HCT116 (cell line): ENCODE results near the gene ETS2. TPM values are rescaled to one million over a fixed set of nuclear protein-coding genes. Genes with fewer than 3 reads are reported as not detected.

Experiments used
- ATAC-seq: fragments of 200-7000 bp; cut with Tn5 transposase; 2 replicates; pipeline ENCODE4 v1.9.1; 2020; ENCODE audit warnings: mild to moderate bottlenecking, moderate library complexity
- BruUV-seq: library from RNA; stranded (reverse); fragments of 400-500 nt; replicated peaks from 2 replicates; lab custom pipeline; 2021; lab: Mats Ljungman, UMichigan
- CTCF ChIA-PET: fragments of 300-600 bp; sonication (Branson Sonifier 250); formaldehyde crosslinking; loops from one replicate; lab custom pipeline; 2021; ENCODE audit warnings: antibody characterized with exemption; lab: Charles Lee
- POLR2A ChIA-PET: fragments of 300-600, 350-600 bp; sonication (Branson Sonifier 250); formaldehyde crosslinking; loops from one replicate; lab custom pipeline; 2021; ENCODE audit warnings: antibody characterized with exemption; lab: Charles Lee
- RAD21 ChIA-PET, 2 experiments: fragments of 300-600 bp; sonication (Branson Sonifier 250); formaldehyde crosslinking; loops; one replicate each; lab custom pipeline; 2023; ENCODE audit warnings: low total read pairs in 2 of 2; ENCODE audit not compliant: uncharacterized antibody in 2 of 2, unreplicated experiment in 2 of 2, low non-redundant PET in 1 of 2; lab: Charles Lee
- DNase-seq: peaks from one replicate; pipeline ENCODE4 v3.0.0-alpha.2; 2010; ENCODE audit warnings: low read depth, low spot score
- H2AFZ ChIP-seq: fragments of 200-600 bp; shearing (Covaris generic), sonication (generic); 2 replicates; pipeline ENCODE4 v1.6.1; 2017; ENCODE audit warnings: low read depth, mixed run types, mixed read lengths, antibody characterized with exemption, low read length; ENCODE audit not compliant: poor library complexity, severe bottlenecking
- H3K27ac ChIP-seq: 2 replicates; pipeline ENCODE4 v1.5.1; 2012; ENCODE audit warnings: low read depth, low read length
- H3K27me3 ChIP-seq: fragments of 200-600 bp; sonication (generic); 2 replicates; pipeline ENCODE4 v1.6.1; 2016; ENCODE audit warnings: mixed run types, low read length, mixed read lengths; ENCODE audit not compliant: insufficient read depth
- H3K36me3 ChIP-seq, 2 experiments: fragments of 200-500 bp in 1 of 2; fragments of 200-600 bp in 1 of 2; sonication (Bioruptor generic) in 1 of 2; sonication (generic) in 1 of 2; 2 replicates each; pipeline versions ENCODE4 v1.5.1 to v1.6.1; 2014 to 2016; ENCODE audit warnings: low read length in 2 of 2, inconsistent platforms in 1 of 2, mixed read lengths in 1 of 2, mixed run types in 1 of 2; ENCODE audit not compliant: insufficient read depth in 2 of 2, control insufficient read depth in 1 of 2
- H3K4me1 ChIP-seq, 2 experiments: fragments of 200-600 bp in 1 of 2; sonication (generic) in 1 of 2; 2 replicates each; pipeline versions ENCODE4 v1.5.1 to v1.6.1; 2012 to 2017; ENCODE audit warnings: low read length in 2 of 2, inconsistent platforms in 1 of 2, mild to moderate bottlenecking in 1 of 2, mixed read lengths in 1 of 2, mixed run types in 1 of 2, moderate library complexity in 1 of 2; ENCODE audit not compliant: insufficient read depth in 2 of 2, control insufficient read depth in 1 of 2
- H3K4me2 ChIP-seq: fragments of 200-600 bp; sonication (generic); 2 replicates; pipeline ENCODE4 v1.6.1; 2017; ENCODE audit warnings: mixed run types, low read length, mixed read lengths
- H3K4me3 ChIP-seq, 2 experiments: fragments of 200-600 bp in 1 of 2; sonication (generic) in 1 of 2; replicated peaks in 1 of 2; 2 replicates each; pipeline ENCODE4 v1.5.1; 2011 to 2016; ENCODE audit warnings: low read length in 2 of 2, control low read depth in 1 of 2, low read depth in 1 of 2, mild to moderate bottlenecking in 1 of 2, mixed read lengths in 1 of 2, mixed run types in 1 of 2
- H3K79me2 ChIP-seq: fragments of 200-600 bp; sonication (generic); 2 replicates; pipeline ENCODE4 v1.6.1; 2017; ENCODE audit warnings: mild to moderate bottlenecking, mixed run types, low read length, moderate library complexity, mixed read lengths; ENCODE audit not compliant: insufficient read depth
- H3K9ac ChIP-seq: fragments of 200-600 bp; sonication (generic); 2 replicates; pipeline ENCODE4 v1.6.1; 2016; ENCODE audit warnings: low read length, mixed read lengths
- H3K9me2 ChIP-seq: fragments of 200-600 bp; sonication (generic), shearing (Covaris generic); 2 replicates; pipeline ENCODE4 v1.6.1; 2017; ENCODE audit warnings: mixed run types, mild to moderate bottlenecking, moderate library complexity; ENCODE audit not compliant: insufficient read depth
- H3K9me3 ChIP-seq, 2 experiments: fragments of 200-500 bp in 1 of 2; fragments of 200-600 bp in 1 of 2; sonication (Bioruptor generic) in 1 of 2; sonication (generic) in 1 of 2; 2 replicates each; pipeline ENCODE4 v1.6.1; 2014 to 2017; ENCODE audit warnings: low read length in 2 of 2, mixed read lengths in 2 of 2, inconsistent platforms in 1 of 2, low read depth in 1 of 2, mild to moderate bottlenecking in 1 of 2, mixed run types in 1 of 2, moderate library complexity in 1 of 2; ENCODE audit not compliant: control insufficient read depth in 1 of 2, insufficient read depth in 1 of 2
- H4K20me1 ChIP-seq: fragments of 200-600 bp; sonication (generic), shearing (Covaris generic); 2 replicates; pipeline ENCODE4 v1.6.1; 2017; ENCODE audit warnings: mixed run types, mild to moderate bottlenecking, moderate library complexity; ENCODE audit not compliant: insufficient read depth
- CBX3 ChIP-seq: IDR thresholded peaks from 2 replicates; pipeline ENCODE4 v1.6.1; 2012; ENCODE audit warnings: low read depth
- CEBPB ChIP-seq: IDR thresholded peaks from 2 replicates; pipeline ENCODE4 v1.6.1; 2012; ENCODE audit warnings: low read depth
- EGR1 ChIP-seq: IDR thresholded peaks from 2 replicates; pipeline ENCODE4 v1.6.1; 2012; ENCODE audit warnings: low read depth
- ELF1 ChIP-seq: IDR thresholded peaks from 2 replicates; pipeline ENCODE4 v1.6.1; 2012; ENCODE audit warnings: low read depth, borderline replicate concordance
- EZH2phosphoT487 ChIP-seq: fragments of 200-600 bp; IDR thresholded peaks from 2 replicates; pipeline ENCODE4 v1.6.1; 2018; ENCODE audit warnings: antibody characterized with exemption, borderline replicate concordance
- FOSL1 ChIP-seq: IDR thresholded peaks from 2 replicates; pipeline ENCODE4 v1.6.1; 2012; ENCODE audit warnings: low read depth
- JUND ChIP-seq: IDR thresholded peaks from 2 replicates; pipeline ENCODE4 v1.6.1; 2012
- POLR2A ChIP-seq: IDR thresholded peaks from 2 replicates; pipeline ENCODE4 v1.7.0; 2011; ENCODE audit warnings: borderline replicate concordance; ENCODE audit not compliant: insufficient read depth, insufficient read length; ENCODE audit errors: extremely low read depth
- POLR2AphosphoS5 ChIP-seq: IDR thresholded peaks from 2 replicates; pipeline ENCODE4 v1.6.1; 2011; ENCODE audit warnings: mild to moderate bottlenecking, low read depth, low read length, moderate library complexity
- RAD21 ChIP-seq: IDR thresholded peaks from 2 replicates; pipeline ENCODE4 v1.6.1; 2012; ENCODE audit warnings: low read depth, mild to moderate bottlenecking
- SIN3A ChIP-seq: IDR thresholded peaks from 2 replicates; pipeline ENCODE4 v1.6.1; 2012; ENCODE audit warnings: low read depth
- SP1 ChIP-seq: IDR thresholded peaks from 2 replicates; pipeline ENCODE4 v1.6.1; 2012; ENCODE audit warnings: low read depth
- SRF ChIP-seq: IDR thresholded peaks from 2 replicates; pipeline ENCODE4 v1.6.1; 2012; ENCODE audit warnings: low read depth
- TCF7L2 ChIP-seq: IDR thresholded peaks from 2 replicates; pipeline ENCODE4 v1.7.0; 2011; ENCODE audit warnings: borderline replicate concordance, inconsistent platforms; ENCODE audit not compliant: insufficient read depth, insufficient read length; ENCODE audit errors: extremely low read depth
- ZFX ChIP-seq: fragments of 450-650 bp; IDR thresholded peaks from 2 replicates; pipeline ENCODE4 v1.6.1; 2017
- ZNF274 ChIP-seq: fragments of 200-500 bp; sonication (Bioruptor generic); IDR thresholded peaks from 2 replicates; pipeline ENCODE4 v1.6.1; 2014; ENCODE audit warnings: mild to moderate bottlenecking, low read depth, low read length, inconsistent platforms
- intact Hi-C: fragments of 100-400 bp; cut with micrococcal nuclease; formaldehyde crosslinking; loops from 2 replicates; pipeline ENCODE4 v1.10.0; 2022
- total RNA-seq: library from RNA; stranded (reverse); gene quantifications from one replicate; pipeline ENCODE4 v1.2.1, GENCODE V29; 2021; ENCODE audit not compliant: unreplicated experiment
- TF ChIP-seq, protein P1 (sequence below): IDR thresholded peaks from 2 replicates; pipeline ENCODE4 v1.6.1; 2012
- TF ChIP-seq, protein P2 (sequence below), 3 experiments: fragments of 200-600 bp in 1 of 3; sonication (generic) in 1 of 3; IDR thresholded peaks in 2 of 3; conservative IDR thresholded peaks in 1 of 3; 2 replicates each; pipeline ENCODE4 v1.5.1; 2012 to 2017; ENCODE audit warnings: low read depth in 2 of 3, low read length in 2 of 3, antibody characterized with exemption in 1 of 3, borderline replicate concordance in 1 of 3, control low read depth in 1 of 3, mild to moderate bottlenecking in 1 of 3, mixed read lengths in 1 of 3, mixed run types in 1 of 3, moderate library complexity in 1 of 3; ENCODE audit not compliant: insufficient read depth in 1 of 3
- TF ChIP-seq, protein P3 (sequence below): IDR thresholded peaks from 2 replicates; pipeline ENCODE4 v1.6.1; 2012; ENCODE audit warnings: low read depth

The ETS2 gene
- total RNA-seq, 1 experiment from 2014 or later, result 32.9 TPM

DNA sequence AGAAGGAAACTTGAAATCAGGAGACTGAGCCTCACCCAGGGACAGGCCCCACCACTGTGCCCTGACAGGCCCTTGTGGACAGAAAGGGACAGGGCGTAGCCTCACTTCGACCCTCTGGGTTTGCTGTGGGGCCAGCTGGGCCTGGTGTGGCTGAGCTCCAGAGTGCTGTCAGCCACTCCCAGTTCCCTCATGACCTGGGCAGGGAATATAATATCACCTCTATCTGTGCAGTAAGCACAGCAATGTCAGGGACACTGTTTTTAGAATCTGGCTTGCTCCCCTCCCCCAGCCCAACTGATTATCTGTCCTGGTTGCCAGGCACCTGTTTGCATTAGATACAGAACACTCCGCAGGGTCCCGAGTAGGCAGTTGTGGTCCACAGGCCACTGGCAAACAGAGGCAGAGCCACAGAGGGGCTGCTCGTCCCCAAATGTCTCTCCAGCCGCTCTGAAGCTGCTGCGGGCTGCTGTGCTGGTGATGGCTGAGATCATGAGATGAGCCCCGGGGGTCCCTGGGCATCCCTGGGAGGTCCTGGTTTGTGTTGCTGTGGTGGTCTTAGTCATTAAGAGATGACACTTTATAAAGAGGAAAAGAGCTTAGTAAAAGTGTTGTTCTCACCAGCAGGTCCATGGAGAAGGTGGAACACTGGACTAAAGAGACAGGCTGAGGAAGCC is 51.6 kb downstream of the ETS2 start:
- H3K27me3 ChIP-seq, result no peaks in the 10 kb centered on the region
- no peak overlapping the region for H2AFZ ChIP-seq
- ChIA-PET CTCF (no interaction called here), POLR2A (no interaction called here), RAD21 (no interaction called here)
- TF ChIP-seq SIN3A (no peak), JUND (no peak), CEBPB (no peak), ZFX (no peak), EGR1 (no peak), POLR2AphosphoS5 (no peak), EZH2phosphoT487 (no peak), CBX3 (no peak), ZNF274 (no peak), POLR2A (no peak), SP1 (no peak), TCF7L2 (no peak), SRF (no peak), FOSL1 (no peak), RAD21 (no peak), ELF1 (no peak)
- TF ChIP-seq, protein P1, sequence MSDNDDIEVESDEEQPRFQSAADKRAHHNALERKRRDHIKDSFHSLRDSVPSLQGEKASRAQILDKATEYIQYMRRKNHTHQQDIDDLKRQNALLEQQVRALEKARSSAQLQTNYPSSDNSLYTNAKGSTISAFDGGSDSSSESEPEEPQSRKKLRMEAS, result no peak
- TF ChIP-seq, protein P2, sequence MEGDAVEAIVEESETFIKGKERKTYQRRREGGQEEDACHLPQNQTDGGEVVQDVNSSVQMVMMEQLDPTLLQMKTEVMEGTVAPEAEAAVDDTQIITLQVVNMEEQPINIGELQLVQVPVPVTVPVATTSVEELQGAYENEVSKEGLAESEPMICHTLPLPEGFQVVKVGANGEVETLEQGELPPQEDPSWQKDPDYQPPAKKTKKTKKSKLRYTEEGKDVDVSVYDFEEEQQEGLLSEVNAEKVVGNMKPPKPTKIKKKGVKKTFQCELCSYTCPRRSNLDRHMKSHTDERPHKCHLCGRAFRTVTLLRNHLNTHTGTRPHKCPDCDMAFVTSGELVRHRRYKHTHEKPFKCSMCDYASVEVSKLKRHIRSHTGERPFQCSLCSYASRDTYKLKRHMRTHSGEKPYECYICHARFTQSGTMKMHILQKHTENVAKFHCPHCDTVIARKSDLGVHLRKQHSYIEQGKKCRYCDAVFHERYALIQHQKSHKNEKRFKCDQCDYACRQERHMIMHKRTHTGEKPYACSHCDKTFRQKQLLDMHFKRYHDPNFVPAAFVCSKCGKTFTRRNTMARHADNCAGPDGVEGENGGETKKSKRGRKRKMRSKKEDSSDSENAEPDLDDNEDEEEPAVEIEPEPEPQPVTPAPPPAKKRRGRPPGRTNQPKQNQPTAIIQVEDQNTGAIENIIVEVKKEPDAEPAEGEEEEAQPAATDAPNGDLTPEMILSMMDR (IDR thresholded peaks at IDR 0.05 in 2 of 3, conservative IDR thresholded peaks at IDR 0.05 in 1 of 3; ENCODE audit: borderline replicate concordance in 1 of 3, insufficient read depth in 1 of 3, low read depth in 2 of 3, low read length in 2 of 3), result no peak
- TF ChIP-seq, protein P3, sequence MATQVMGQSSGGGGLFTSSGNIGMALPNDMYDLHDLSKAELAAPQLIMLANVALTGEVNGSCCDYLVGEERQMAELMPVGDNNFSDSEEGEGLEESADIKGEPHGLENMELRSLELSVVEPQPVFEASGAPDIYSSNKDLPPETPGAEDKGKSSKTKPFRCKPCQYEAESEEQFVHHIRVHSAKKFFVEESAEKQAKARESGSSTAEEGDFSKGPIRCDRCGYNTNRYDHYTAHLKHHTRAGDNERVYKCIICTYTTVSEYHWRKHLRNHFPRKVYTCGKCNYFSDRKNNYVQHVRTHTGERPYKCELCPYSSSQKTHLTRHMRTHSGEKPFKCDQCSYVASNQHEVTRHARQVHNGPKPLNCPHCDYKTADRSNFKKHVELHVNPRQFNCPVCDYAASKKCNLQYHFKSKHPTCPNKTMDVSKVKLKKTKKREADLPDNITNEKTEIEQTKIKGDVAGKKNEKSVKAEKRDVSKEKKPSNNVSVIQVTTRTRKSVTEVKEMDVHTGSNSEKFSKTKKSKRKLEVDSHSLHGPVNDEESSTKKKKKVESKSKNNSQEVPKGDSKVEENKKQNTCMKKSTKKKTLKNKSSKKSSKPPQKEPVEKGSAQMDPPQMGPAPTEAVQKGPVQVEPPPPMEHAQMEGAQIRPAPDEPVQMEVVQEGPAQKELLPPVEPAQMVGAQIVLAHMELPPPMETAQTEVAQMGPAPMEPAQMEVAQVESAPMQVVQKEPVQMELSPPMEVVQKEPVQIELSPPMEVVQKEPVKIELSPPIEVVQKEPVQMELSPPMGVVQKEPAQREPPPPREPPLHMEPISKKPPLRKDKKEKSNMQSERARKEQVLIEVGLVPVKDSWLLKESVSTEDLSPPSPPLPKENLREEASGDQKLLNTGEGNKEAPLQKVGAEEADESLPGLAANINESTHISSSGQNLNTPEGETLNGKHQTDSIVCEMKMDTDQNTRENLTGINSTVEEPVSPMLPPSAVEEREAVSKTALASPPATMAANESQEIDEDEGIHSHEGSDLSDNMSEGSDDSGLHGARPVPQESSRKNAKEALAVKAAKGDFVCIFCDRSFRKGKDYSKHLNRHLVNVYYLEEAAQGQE, result no peak
- no peaks in the 10 kb centered on the region for H3K79me2 ChIP-seq
- intact Hi-C loops, result no loop called here
- H3K9ac ChIP-seq, result no peak overlapping the region
- DNase-seq (no peak), ATAC-seq (no peak)
- no peak overlapping the region for H3K4me3 ChIP-seq
- no peak overlapping the region for H3K27ac ChIP-seq
- H4K20me1 ChIP-seq, result no peaks in the 10 kb centered on the region
- no peaks in the 10 kb centered on the region for H3K9me3 ChIP-seq
- H3K36me3 ChIP-seq, result no peaks in the 10 kb centered on the region
- peaks cover 5 to 13% of the 10 kb centered on the region in 2 experiments; a peak in 3 of 4 replicates for H3K4me1 ChIP-seq
- no peak overlapping the region for H3K4me2 ChIP-seq
- BruUV-seq, result no TSS peak
- no peaks in the 10 kb centered on the region for H3K9me2 ChIP-seq
